SK-N-SH (cell line): Measurements from ENCODE around the gene C3. TPM values are rescaled to one million over a fixed set of nuclear protein-coding genes. Genes with fewer than 3 reads are reported as not detected.

Experiments
- CTCF ChIA-PET: fragments of 300-600, 350-600 bp; formaldehyde crosslinking; extraction: SDS; loops from one replicate; lab custom pipeline; 2021; lab: Yijun Ruan, JAX
- POLR2A ChIA-PET: fragments of 350-600 bp; sonication (Branson Sonifier 250); formaldehyde crosslinking; extraction: SDS; loops from one replicate; lab custom pipeline; 2020; ENCODE audit warnings: antibody characterized with exemption, inconsistent platforms; lab: Yijun Ruan, JAX
- DNase-seq: peaks from one replicate; pipeline ENCODE4 v3.0.0; 2012
- H2AFZ ChIP-seq: fragments of 200-600 bp; sonication (generic); 2 replicates; pipeline ENCODE4 v1.8.1; 2016; ENCODE audit warnings: antibody characterized with exemption, mild to moderate bottlenecking, low read depth
- H3F3A ChIP-seq: fragments of 200-600 bp; sonication (generic); replicated peaks from 2 replicates; pipeline ENCODE3; 2016; ENCODE audit warnings: antibody characterized with exemption, mild to moderate bottlenecking; ENCODE audit not compliant: insufficient read depth
- H3K27ac ChIP-seq, 2 experiments: fragments of 200-500 bp in 1 of 2; fragments of 200-600 bp in 1 of 2; sonication (Bioruptor generic) in 1 of 2; sonication (generic), shearing (Covaris generic) in 1 of 2; 2 replicates each; pipeline versions ENCODE4 v1.5.1 to v1.6.1; 2014 to 2016; ENCODE audit warnings: low read depth in 2 of 2, inconsistent platforms in 1 of 2, low read length in 1 of 2, mild to moderate bottlenecking in 1 of 2, mixed read lengths in 1 of 2
- H3K27me3 ChIP-seq: fragments of 200-600 bp; sonication (generic), shearing (Covaris generic); 2 replicates; pipeline ENCODE4 v1.6.1; 2016; ENCODE audit warnings: mixed run types; ENCODE audit not compliant: insufficient read depth
- H3K36me3 ChIP-seq, 2 experiments: fragments of 200-500 bp in 1 of 2; fragments of 200-600 bp in 1 of 2; sonication (Bioruptor generic) in 1 of 2; sonication (generic) in 1 of 2; replicated peaks in 1 of 2; 2 replicates each; pipeline versions ENCODE3 to v1.5.1; 2014 to 2016; ENCODE audit warnings: low read length in 1 of 2, mild to moderate bottlenecking in 1 of 2; ENCODE audit not compliant: insufficient read depth in 2 of 2, control insufficient read depth in 1 of 2
- H3K4me1 ChIP-seq, 2 experiments: fragments of 200-500 bp in 1 of 2; fragments of 200-600 bp in 1 of 2; sonication (Bioruptor generic) in 1 of 2; sonication (generic), shearing (Covaris generic) in 1 of 2; 2 replicates each; pipeline versions ENCODE4 v1.5.1 to v1.6.1; 2014 to 2016; ENCODE audit warnings: low read depth in 1 of 2, low read length in 1 of 2, mixed run types in 1 of 2; ENCODE audit not compliant: insufficient read depth in 2 of 2, control insufficient read depth in 1 of 2
- H3K4me2 ChIP-seq: fragments of 200-600 bp; sonication (generic), shearing (Covaris generic); 2 replicates; pipeline ENCODE4 v1.6.1; 2017; ENCODE audit warnings: mixed run types
- H3K4me3 ChIP-seq, 2 experiments: fragments of 200-500 bp in 1 of 2; fragments of 200-600 bp in 1 of 2; sonication (Bioruptor generic) in 1 of 2; sonication (generic), shearing (Covaris generic) in 1 of 2; 2 replicates each; pipeline versions ENCODE4 v1.5.1 to v1.8.1; 2014 to 2016; ENCODE audit warnings: low read depth in 2 of 2, inconsistent platforms in 1 of 2, low read length in 1 of 2, mild to moderate bottlenecking in 1 of 2, mixed read lengths in 1 of 2, moderate library complexity in 1 of 2
- H3K79me2 ChIP-seq: fragments of 200-600 bp; sonication (generic); 2 replicates; pipeline ENCODE4 v1.8.1; 2017; ENCODE audit warnings: mild to moderate bottlenecking; ENCODE audit not compliant: insufficient read depth
- H3K9ac ChIP-seq: fragments of 200-600 bp; sonication (generic); 2 replicates; pipeline ENCODE4 v1.6.1; 2017; ENCODE audit warnings: mixed run types
- H3K9me2 ChIP-seq: fragments of 200-600 bp; sonication (generic); 2 replicates; pipeline ENCODE4 v1.6.1; 2017; ENCODE audit warnings: mixed run types
- H3K9me3 ChIP-seq: fragments of 200-600 bp; sonication (generic); 2 replicates; pipeline ENCODE4 v1.6.1; 2017; ENCODE audit warnings: mixed run types, mild to moderate bottlenecking, moderate library complexity
- H4K20me1 ChIP-seq: fragments of 200-600 bp; sonication (generic); 2 replicates; pipeline ENCODE4 v1.6.1; 2017; ENCODE audit warnings: mild to moderate bottlenecking, mixed run types; ENCODE audit not compliant: insufficient read depth
- EP300 ChIP-seq, 2 experiments: IDR thresholded peaks; 2 replicates each; pipeline versions ENCODE4 v1.4.0 to v1.6.1; 2012; ENCODE audit warnings: borderline replicate concordance in 1 of 2, low read depth in 1 of 2, low read length in 1 of 2
- FOSL2 ChIP-seq: IDR thresholded peaks from 2 replicates; pipeline ENCODE4 v1.4.0; 2012; ENCODE audit warnings: low read depth, mild to moderate bottlenecking, moderate library complexity, borderline replicate concordance
- FOXJ3 ChIP-seq: sonication (generic); formaldehyde crosslinking; IDR thresholded peaks from 2 replicates; pipeline ENCODE4 v1.5.1; 2020; ENCODE audit warnings: mild to moderate bottlenecking, missing genetic modification reagents
- GATA2 ChIP-seq: sonication (generic); formaldehyde crosslinking; IDR thresholded peaks from 2 replicates; pipeline ENCODE4 v1.5.0; 2020; ENCODE audit warnings: mild to moderate bottlenecking, missing genetic modification reagents
- IRF3 ChIP-seq: fragments of 150-350 bp; IDR thresholded peaks from 2 replicates; pipeline ENCODE4 v1.6.1; 2016; ENCODE audit warnings: mild to moderate bottlenecking, low read depth, low read length
- JUND ChIP-seq: IDR thresholded peaks from 2 replicates; pipeline ENCODE4 v1.4.0; 2012
- MAX ChIP-seq: IDR thresholded peaks from 2 replicates; pipeline ENCODE4 v1.4.0; 2012; ENCODE audit warnings: low read depth
- MXI1 ChIP-seq: IDR thresholded peaks from 2 replicates; pipeline ENCODE4 v1.6.1; 2012; ENCODE audit warnings: mild to moderate bottlenecking, low read depth, low read length, improper control_type of control experiment
- NRF1 ChIP-seq: IDR thresholded peaks from 2 replicates; pipeline ENCODE4 v1.6.1; 2012; ENCODE audit warnings: low read depth, mild to moderate bottlenecking, low read length
- PBX3 ChIP-seq: IDR thresholded peaks from 2 replicates; pipeline ENCODE4; 2012
- POLR2AphosphoS5 ChIP-seq: IDR thresholded peaks from 2 replicates; pipeline ENCODE4 v1.6.1; 2012; ENCODE audit warnings: low read depth, low read length
- RAD21 ChIP-seq: IDR thresholded peaks from 2 replicates; pipeline ENCODE4 v1.6.1; 2012; ENCODE audit warnings: mild to moderate bottlenecking, low read length
- RXRA ChIP-seq: IDR thresholded peaks from 2 replicates; pipeline ENCODE4 v1.4.0; 2012; ENCODE audit warnings: low read depth, mild to moderate bottlenecking, borderline replicate concordance
- SMC3 ChIP-seq: IDR thresholded peaks from 2 replicates; pipeline ENCODE4 v1.6.1; 2012; ENCODE audit warnings: low read depth, low read length, improper control_type of control experiment
- TCF12 ChIP-seq: IDR thresholded peaks from 2 replicates; pipeline ENCODE4 v1.4.0; 2012
- TEAD4 ChIP-seq: IDR thresholded peaks from 2 replicates; pipeline ENCODE4 v1.4.0; 2012; ENCODE audit warnings: mild to moderate bottlenecking, borderline replicate concordance; ENCODE audit not compliant: insufficient read depth
- USF2 ChIP-seq: fragments of 150-350 bp; IDR thresholded peaks from 2 replicates; pipeline ENCODE4 v1.6.1; 2017; ENCODE audit warnings: antibody characterized with exemption, low read length, low read depth, borderline replicate concordance
- YY1 ChIP-seq: IDR thresholded peaks from 2 replicates; pipeline ENCODE4 v1.4.0; 2012; ENCODE audit warnings: low read depth, mild to moderate bottlenecking
- ZBTB33 ChIP-seq: IDR thresholded peaks from 2 replicates; pipeline ENCODE4 v1.4.0; 2012; ENCODE audit warnings: low read depth, borderline replicate concordance
- WGBS: methylation state at CpG from one replicate; pipeline ENCODE4 v1.1.6; 2017; ENCODE audit warnings: low lambda C conversion rate; 5-methylcytosine and 5-hydroxymethylcytosine counted together
- polyA plus RNA-seq, 3 experiments: library from polyadenylated mRNA; depleted of rRNA; stranded (reverse); fragments of >200 nt; gene quantifications; 2 replicates each; pipeline ENCODE4 v1.2.3, GENCODE V29; 2012

C3 gene
- polyA plus RNA-seq, 1 of the 3 experiments (the other 2 are of a cell fraction), result 0.67 TPM

GRCh38 chr19:6707658-6708018, 12.8 kb downstream of the C3 start:
- no peak for TF ChIP-seq SMC3
- no peak for TF ChIP-seq MXI1
- no peak for TF ChIP-seq TCF12
- TF ChIP-seq NRF1, result no peak
- no peak for TF ChIP-seq MAX
- TF ChIP-seq RXRA, result no peak
- TF ChIP-seq PBX3, result no peak
- TF ChIP-seq IRF3, result no peak
- no peak for TF ChIP-seq FOXJ3
- TF ChIP-seq, all 33 proteins: peak for 0
- ChIA-PET CTCF (interaction anchor here (1.1 kb wide), 1 partner anchor 155 kb away, joined by 5 read pairs; no protein-coding TSS in a partner anchor), POLR2A (no interaction called here)
- H3F3A ChIP-seq, result no peaks in the 10 kb centered on the region
- H3K27ac ChIP-seq, result no peak overlapping the region
- H3K9me2 ChIP-seq, result no peaks in the 10 kb centered on the region
- H3K79me2 ChIP-seq, result no peaks in the 10 kb centered on the region
- no peak overlapping the region for H2AFZ ChIP-seq
- no peak overlapping the region for H3K4me3 ChIP-seq
- H3K4me2 ChIP-seq, result no peak overlapping the region
- H3K27me3 ChIP-seq, result peaks cover 34% of the 10 kb centered on the region
- no peaks in the 10 kb centered on the region for H3K9me3 ChIP-seq
- no peaks in the 10 kb centered on the region for H4K20me1 ChIP-seq
- no peak for DNase-seq
- no peak overlapping the region for H3K9ac ChIP-seq
- WGBS, result 39% methylated on average over 3 of the region's 16 CpGs
- H3K36me3 ChIP-seq, result no peaks in the 10 kb centered on the region
- no peaks in the 10 kb centered on the region for H3K4me1 ChIP-seq

GRCh38 chr19:6707011-6707657, 13.3 kb downstream of the C3 start:
- no peak overlapping the region for H3K4me3 ChIP-seq
- no peak overlapping the region for H3K9ac ChIP-seq
- no peaks in the 10 kb centered on the region for H4K20me1 ChIP-seq
- H3K4me2 ChIP-seq, result no peak overlapping the region
- POLR2A ChIA-PET, result no interaction called here
- no peak for DNase-seq
- no peaks in the 10 kb centered on the region for H3K36me3 ChIP-seq
- H2AFZ ChIP-seq, result no peak overlapping the region
- peaks cover 36% of the 10 kb centered on the region for H3K27me3 ChIP-seq
- H3K9me3 ChIP-seq, result no peaks in the 10 kb centered on the region
- H3F3A ChIP-seq, result no peaks in the 10 kb centered on the region
- no peak overlapping the region for H3K27ac ChIP-seq
- H3K79me2 ChIP-seq, result no peaks in the 10 kb centered on the region
- 56% methylated on average over 29 of the region's 44 CpGs for WGBS
- CTCF ChIA-PET, result no interaction called here
- H3K4me1 ChIP-seq, result no peaks in the 10 kb centered on the region
- H3K9me2 ChIP-seq, result no peaks in the 10 kb centered on the region
- TF ChIP-seq ZBTB33 (no peak), YY1 (no peak), EP300 (IDR thresholded peaks at IDR 0.05; ENCODE audit: borderline replicate concordance in 1 of 2, low read depth in 1 of 2, low read length in 1 of 2) (no peak), FOSL2 (no peak), TEAD4 (no peak), IRF3 (no peak), JUND (no peak), RAD21 (no peak), PBX3 (no peak), POLR2AphosphoS5 (no peak), GATA2 (CRISPR knock-in tag) (no peak), MAX (no peak), SMC3 (no peak), USF2 (no peak)
